ENCODE data around the gene RGS9.

RGS9 gene

DNA sequence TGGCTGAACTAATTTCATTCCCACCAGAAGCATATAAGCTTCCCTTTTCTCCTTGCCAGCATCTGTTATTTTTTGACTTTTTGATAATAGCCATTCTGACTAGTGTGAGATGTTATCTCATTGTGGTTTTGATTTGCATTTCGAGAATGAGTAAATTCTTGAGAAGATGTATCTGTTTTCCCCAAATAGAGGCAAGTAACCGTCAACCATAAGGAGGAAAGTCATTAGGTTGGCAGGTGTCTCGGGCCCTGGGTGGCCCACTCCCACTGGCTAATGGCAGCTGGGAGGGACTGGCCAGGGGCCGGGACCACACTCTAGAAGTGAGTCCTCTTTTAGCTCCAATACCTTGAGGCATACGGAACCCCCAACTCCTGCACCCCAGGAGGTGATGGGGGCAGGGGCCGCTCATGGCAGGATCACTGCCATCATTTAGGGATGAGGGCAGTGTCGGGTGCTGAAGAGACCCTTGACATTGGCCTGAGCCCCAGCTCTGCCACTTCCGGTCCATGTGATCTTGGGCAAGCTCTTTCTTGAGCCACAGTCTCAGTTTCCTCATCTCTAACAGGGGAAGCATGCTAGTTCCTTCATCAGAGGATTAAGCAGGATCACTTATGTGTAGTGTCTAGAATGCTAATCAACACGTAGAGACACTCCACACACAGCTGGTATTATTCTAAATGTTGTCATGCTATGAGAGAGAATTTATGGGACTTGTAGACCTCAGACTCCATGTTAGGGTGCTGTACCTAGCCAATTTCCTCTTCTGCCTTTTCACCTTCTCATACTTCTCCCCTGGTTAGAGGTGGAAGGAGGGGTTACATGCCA is 44.3 kb downstream of the RGS9 start:
- peak overlapping the region; percentile 95 for H3K27ac ChIP-seq (ENCODE audit: low read depth, low read length)
- H3K79me2 ChIP-seq (ENCODE audit: insufficient read depth, low read length), result no peaks in the 10 kb centered on the region
- H3F3A ChIP-seq (ENCODE audit: insufficient read depth), result peaks cover 56% of the 10 kb centered on the region
- H3K36me3 ChIP-seq (ENCODE audit: low read length), result no peaks in the 10 kb centered on the region
- peak overlapping the region; percentile 1 for H3K4me3 ChIP-seq (ENCODE audit: insufficient read depth, low read length, poor library complexity, severe bottlenecking)
- H3K27me3 ChIP-seq (ENCODE audit: low read length), result no peaks in the 10 kb centered on the region
- H3K9me2 ChIP-seq (replicated peaks; ENCODE audit: insufficient read depth, low read length), result no peaks in the 10 kb centered on the region
- no peaks in the 10 kb centered on the region for H4K20me1 ChIP-seq (ENCODE audit: low read depth, low read length)
- no peaks in the 10 kb centered on the region for H3K9me3 ChIP-seq (ENCODE audit: insufficient read depth, low read length)
- peak overlapping the region; percentile 53 for H2AFZ ChIP-seq (ENCODE audit: low read depth, low read length, severe bottlenecking)
- H3K9ac ChIP-seq (ENCODE audit: low read length), result peak overlapping the region; percentile 55
- peak overlapping the region; percentile 53 for H3K4me2 ChIP-seq (ENCODE audit: low read depth, low read length, poor library complexity, severe bottlenecking)
- TF ChIP-seq CTCF (IDR thresholded peaks at IDR 0.05; ENCODE audit: insufficient read depth, low read length, poor library complexity, severe bottlenecking) (no peak), EZH2phosphoT487 (conservative IDR thresholded peaks at IDR 0.05; ENCODE audit: low read length) (no peak)

DNA sequence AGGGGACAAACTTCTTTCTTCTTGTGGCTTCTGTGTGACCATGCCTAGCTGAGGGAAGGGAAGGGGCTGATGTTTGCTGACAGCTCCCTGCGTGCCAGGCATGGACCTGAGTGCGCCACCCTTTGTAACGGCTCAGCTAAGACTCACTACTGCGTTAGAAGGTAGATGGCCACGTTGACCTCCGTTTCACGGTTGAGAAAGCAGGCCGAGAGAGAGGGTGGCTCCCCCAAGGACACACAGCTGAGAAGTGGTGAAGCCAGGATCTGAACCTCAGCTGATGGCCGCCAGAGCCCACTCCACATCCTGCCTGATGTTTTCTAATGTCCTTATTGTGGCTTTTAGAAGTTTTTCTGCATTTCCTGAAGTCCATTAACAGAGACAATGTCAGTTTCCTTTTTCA is 45.1 kb downstream of the RGS9 start:
- peak overlapping the region; percentile 55 for H3K9ac ChIP-seq (ENCODE audit: low read length)
- no peaks in the 10 kb centered on the region for H3K36me3 ChIP-seq (ENCODE audit: low read length)
- peak overlapping the region; percentile 53 for H2AFZ ChIP-seq (ENCODE audit: low read depth, low read length, severe bottlenecking)

DNA sequence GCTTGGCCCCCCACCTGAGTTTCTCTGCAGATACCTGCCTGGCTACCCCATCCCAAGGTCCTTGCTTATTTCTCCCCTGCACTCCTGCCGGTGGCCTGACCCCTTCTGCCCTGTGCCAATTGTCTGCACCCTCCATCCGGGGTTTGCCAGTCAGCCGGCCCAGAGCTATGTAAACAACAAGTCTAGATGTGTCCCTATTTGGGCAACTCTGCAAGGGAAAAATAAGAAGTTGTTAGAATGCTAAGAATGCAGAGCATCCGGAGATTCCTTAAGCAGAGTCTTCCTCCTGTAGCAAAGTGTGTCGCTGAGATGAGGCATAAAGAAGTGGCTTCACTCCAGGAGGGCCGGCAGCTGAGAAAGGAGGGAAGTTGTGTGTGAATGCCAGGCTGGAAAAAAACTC is 46.6 kb downstream of the RGS9 start:
- Histone ChIP-seq H4K20me1 (ENCODE audit: low read depth, low read length) (no peaks in the 10 kb centered on the region), H2AFZ (ENCODE audit: low read depth, low read length, severe bottlenecking) (no peak overlapping the region), H3K79me2 (ENCODE audit: insufficient read depth, low read length) (no peaks in the 10 kb centered on the region), H3K4me3 (ENCODE audit: insufficient read depth, low read length, poor library complexity, severe bottlenecking) (no peak overlapping the region), H3K9me2 (replicated peaks; ENCODE audit: insufficient read depth, low read length) (no peaks in the 10 kb centered on the region), H3K36me3 (ENCODE audit: low read length) (no peaks in the 10 kb centered on the region), H3K9ac (ENCODE audit: low read length) (no peak overlapping the region), H3K27me3 (ENCODE audit: low read length) (no peaks in the 10 kb centered on the region), H3K27ac (ENCODE audit: low read depth, low read length) (no peak overlapping the region), H3F3A (ENCODE audit: insufficient read depth) (peaks cover 50% of the 10 kb centered on the region), H3K9me3 (ENCODE audit: insufficient read depth, low read length) (no peaks in the 10 kb centered on the region), H3K4me2 (ENCODE audit: low read depth, low read length, poor library complexity, severe bottlenecking) (no peak overlapping the region)
- TF ChIP-seq EZH2phosphoT487 (conservative IDR thresholded peaks at IDR 0.05; ENCODE audit: low read length) (no peak), CTCF (IDR thresholded peaks at IDR 0.05; ENCODE audit: insufficient read depth, low read length, poor library complexity, severe bottlenecking) (no peak)

More for the DNA sequence above, 45.1 kb downstream of the RGS9 start:
- Histone ChIP-seq H3K27ac (ENCODE audit: low read depth, low read length) (peak overlapping the region; percentile 95), H3K9me3 (ENCODE audit: insufficient read depth, low read length) (no peaks in the 10 kb centered on the region), H3K79me2 (ENCODE audit: insufficient read depth, low read length) (no peaks in the 10 kb centered on the region), H3F3A (ENCODE audit: insufficient read depth) (peaks cover 56% of the 10 kb centered on the region), H3K9me2 (replicated peaks; ENCODE audit: insufficient read depth, low read length) (no peaks in the 10 kb centered on the region), H3K27me3 (ENCODE audit: low read length) (no peaks in the 10 kb centered on the region), H3K4me2 (ENCODE audit: low read depth, low read length, poor library complexity, severe bottlenecking) (peak overlapping the region; percentile 53), H4K20me1 (ENCODE audit: low read depth, low read length) (no peaks in the 10 kb centered on the region), H3K4me3 (ENCODE audit: insufficient read depth, low read length, poor library complexity, severe bottlenecking) (peak overlapping the region; percentile 1)
- TF ChIP-seq EZH2phosphoT487 (conservative IDR thresholded peaks at IDR 0.05; ENCODE audit: low read length) (no peak), CTCF (IDR thresholded peaks at IDR 0.05; ENCODE audit: insufficient read depth, low read length, poor library complexity, severe bottlenecking) (no peak)

Data from SU-DHL-6 (cell line).